GM10248 (cell line): Measurements from ENCODE around the gene GPR142.

ENCODE experiments used
- CTCF ChIA-PET: fragments of 300-600 bp; sonication (Branson Sonifier 250); formaldehyde crosslinking; extraction: SDS; loops from one replicate; lab custom pipeline; 2021; ENCODE audit warnings: antibody characterized with exemption; lab: Yijun Ruan, JAX
- POLR2A ChIA-PET: fragments of 350-650 bp; sonication (Branson Sonifier 250); formaldehyde crosslinking; extraction: SDS; loops from one replicate; lab custom pipeline; 2020; ENCODE audit warnings: antibody characterized with exemption; lab: Yijun Ruan, JAX
- DNase-seq: peaks from one replicate; pipeline ENCODE4 v3.0.0; 2012; ENCODE audit errors: extremely low spot score
- TF ChIP-seq, protein P1 (sequence below): IDR thresholded peaks from 2 replicates; pipeline ENCODE4 v1.5.1; 2012; ENCODE audit warnings: mild to moderate bottlenecking, low read depth; ENCODE audit errors: extremely low read depth, missing control alignments, control extremely low read depth

Gene GPR142

GRCh38 chr17:74419928-74420411 is 52.7 kb downstream of the GPR142 start:
- no peak for DNase-seq
- CTCF ChIA-PET: interaction anchor here (1.4 kb wide), 1 partner anchor 12 kb away, joined by 3 read pairs; no protein-coding TSS in a partner anchor
- TF ChIP-seq, protein P1, sequence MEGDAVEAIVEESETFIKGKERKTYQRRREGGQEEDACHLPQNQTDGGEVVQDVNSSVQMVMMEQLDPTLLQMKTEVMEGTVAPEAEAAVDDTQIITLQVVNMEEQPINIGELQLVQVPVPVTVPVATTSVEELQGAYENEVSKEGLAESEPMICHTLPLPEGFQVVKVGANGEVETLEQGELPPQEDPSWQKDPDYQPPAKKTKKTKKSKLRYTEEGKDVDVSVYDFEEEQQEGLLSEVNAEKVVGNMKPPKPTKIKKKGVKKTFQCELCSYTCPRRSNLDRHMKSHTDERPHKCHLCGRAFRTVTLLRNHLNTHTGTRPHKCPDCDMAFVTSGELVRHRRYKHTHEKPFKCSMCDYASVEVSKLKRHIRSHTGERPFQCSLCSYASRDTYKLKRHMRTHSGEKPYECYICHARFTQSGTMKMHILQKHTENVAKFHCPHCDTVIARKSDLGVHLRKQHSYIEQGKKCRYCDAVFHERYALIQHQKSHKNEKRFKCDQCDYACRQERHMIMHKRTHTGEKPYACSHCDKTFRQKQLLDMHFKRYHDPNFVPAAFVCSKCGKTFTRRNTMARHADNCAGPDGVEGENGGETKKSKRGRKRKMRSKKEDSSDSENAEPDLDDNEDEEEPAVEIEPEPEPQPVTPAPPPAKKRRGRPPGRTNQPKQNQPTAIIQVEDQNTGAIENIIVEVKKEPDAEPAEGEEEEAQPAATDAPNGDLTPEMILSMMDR: no peak
- POLR2A ChIA-PET: no interaction called here
